ENCODE measurements around the gene SPON1. TPM values are rescaled to one million over a fixed set of nuclear protein-coding genes. Genes with fewer than 3 reads are reported as not detected.
"Not testable (repeated sequence)": the region's sequence is repeated elsewhere in the genome, so short reads cannot be mapped to it uniquely, and the experiment has no call there.

SPON1 gene
- total RNA-seq, 4 donors from 2014 or later, result 80.2 to 141 (median 103) TPM

DNA sequence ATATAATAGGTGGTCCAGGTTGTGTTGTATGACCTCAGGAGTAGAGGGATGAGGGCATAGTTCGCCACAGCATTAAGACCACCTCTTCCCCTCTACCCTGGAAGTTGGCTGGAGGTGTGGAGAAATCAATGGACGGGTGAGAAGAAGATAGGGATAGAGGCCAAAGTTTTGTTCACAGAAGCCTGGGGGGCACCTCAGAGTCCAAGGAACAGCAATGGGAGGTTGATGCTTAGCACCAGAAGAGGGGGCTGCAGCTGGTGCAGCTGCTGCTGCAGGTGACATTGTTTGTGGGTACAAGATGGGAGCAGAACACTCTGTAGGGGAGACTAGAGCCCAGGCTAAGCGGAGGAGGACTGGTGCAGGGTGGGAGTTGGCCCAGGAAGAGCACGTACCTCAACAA, 31.2 kb upstream of the SPON1 start:
- no peak for ATAC-seq (ENCODE audit: low FRiP score)
- no peak for DNase-seq (ENCODE audit: low spot score)
- TF ChIP-seq, protein P1, sequence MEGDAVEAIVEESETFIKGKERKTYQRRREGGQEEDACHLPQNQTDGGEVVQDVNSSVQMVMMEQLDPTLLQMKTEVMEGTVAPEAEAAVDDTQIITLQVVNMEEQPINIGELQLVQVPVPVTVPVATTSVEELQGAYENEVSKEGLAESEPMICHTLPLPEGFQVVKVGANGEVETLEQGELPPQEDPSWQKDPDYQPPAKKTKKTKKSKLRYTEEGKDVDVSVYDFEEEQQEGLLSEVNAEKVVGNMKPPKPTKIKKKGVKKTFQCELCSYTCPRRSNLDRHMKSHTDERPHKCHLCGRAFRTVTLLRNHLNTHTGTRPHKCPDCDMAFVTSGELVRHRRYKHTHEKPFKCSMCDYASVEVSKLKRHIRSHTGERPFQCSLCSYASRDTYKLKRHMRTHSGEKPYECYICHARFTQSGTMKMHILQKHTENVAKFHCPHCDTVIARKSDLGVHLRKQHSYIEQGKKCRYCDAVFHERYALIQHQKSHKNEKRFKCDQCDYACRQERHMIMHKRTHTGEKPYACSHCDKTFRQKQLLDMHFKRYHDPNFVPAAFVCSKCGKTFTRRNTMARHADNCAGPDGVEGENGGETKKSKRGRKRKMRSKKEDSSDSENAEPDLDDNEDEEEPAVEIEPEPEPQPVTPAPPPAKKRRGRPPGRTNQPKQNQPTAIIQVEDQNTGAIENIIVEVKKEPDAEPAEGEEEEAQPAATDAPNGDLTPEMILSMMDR (IDR thresholded peaks at IDR 0.05), result no peak

DNA sequence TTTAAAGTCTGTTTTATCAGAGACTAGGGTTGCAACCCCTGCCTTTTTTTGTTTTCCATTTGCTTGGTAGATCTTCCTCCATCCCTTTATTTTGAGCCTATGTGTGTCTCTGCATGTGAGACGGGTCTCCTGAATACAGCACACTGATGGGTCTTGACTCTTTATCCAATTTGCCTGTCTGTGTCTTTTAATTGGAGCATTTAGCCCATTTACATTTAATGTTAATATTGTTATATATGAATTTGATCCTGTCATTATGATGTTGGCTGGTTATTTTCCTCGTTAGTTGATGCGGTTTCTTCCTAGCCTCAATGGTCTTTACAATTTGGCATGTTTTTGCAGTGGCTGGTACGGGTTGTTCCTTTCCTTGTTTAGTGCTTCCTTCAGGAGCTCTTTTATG, 25.4 kb upstream of the SPON1 start:
- not testable (repeated sequence) for ATAC-seq (ENCODE audit: low FRiP score); DNase-seq (ENCODE audit: low spot score)

DNA sequence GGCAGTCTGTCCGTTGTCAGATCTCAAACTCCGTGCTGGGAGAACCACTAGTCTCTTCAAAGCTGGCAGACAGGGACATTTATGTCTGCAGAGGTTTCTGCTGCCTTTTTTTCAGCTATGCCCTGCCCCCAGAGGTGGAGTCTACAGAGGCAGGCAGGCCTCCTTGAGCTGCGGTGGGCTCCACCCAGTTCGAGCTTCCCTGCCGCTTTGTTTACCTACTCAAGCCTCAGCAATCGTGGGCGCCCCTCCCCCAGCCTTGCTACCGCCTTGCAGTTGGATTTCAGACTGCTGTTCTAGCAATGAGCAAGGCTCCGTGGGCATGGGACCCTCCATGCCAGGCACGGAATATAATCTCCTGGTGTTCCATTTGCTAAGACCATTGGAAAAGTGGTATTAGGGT, 23.7 kb upstream of the SPON1 start:
- not testable (repeated sequence) for ATAC-seq (ENCODE audit: low FRiP score); DNase-seq (ENCODE audit: low spot score)

DNA sequence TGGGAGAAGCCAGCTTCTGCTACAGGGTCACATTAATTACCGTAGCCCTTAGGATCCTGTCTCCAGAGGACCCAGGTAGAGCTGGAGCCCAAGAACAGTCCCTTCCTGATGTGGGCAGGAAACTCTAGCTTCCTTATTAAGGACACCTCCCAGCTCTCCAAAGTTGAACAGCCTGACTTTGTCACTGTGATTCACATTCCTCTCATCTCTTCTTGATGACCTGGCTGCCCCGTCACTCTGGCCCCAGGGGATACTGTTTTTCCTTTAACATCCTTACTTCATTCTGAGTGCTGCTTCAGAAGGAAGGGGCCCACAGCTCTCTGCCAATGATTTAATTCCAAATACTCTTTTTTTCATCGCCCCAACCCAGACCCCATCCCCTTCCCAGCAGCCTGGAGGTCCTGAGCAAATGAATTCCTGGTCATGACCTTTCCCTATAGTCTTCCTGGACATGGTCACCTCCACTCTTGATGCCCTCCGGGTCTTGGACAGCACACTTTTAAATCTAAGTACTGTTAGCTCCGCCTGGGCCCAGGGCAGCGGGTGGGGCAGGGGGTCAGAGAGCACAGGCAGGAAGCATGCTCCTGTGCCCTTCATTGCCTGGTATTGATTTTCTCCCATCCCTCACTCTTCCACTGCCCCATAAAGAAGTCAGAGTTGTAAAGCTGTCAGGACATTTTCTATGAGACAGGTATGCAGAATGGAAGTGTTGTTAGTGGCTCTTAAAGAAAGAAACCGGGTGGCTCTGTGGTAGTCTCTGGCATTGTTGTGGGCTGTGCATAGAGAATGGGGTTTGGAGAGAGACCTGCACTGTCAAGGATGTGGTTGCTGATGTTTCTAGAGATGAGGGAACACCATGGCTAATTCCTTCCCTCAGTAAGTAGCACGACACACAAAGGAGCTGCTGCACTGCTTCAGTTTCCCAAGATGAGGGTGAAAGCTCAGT, 22.3 kb upstream of the SPON1 start:
- ATAC-seq (ENCODE audit: low FRiP score), result no peak
- no peak for DNase-seq (ENCODE audit: low spot score)
- TF ChIP-seq, protein P1 (IDR thresholded peaks at IDR 0.05), result no peak

DNA sequence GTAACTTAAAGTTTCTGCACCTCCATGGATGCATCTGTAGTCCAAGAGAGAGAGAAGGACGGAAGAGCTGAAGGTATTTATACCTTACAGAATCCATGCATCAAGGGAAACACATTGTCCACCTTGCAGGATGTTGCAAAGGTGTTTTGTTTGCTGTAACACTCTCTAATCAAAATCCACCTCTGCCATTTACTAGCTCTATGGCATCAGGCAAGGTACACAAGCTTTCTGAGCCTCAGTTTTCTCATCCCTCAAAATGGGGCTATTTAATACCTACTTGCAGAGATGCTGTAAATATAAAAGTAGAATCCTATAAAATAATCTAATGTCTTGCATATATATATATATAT, 21.6 kb upstream of the SPON1 start:
- no peak for ATAC-seq (ENCODE audit: low FRiP score)
- TF ChIP-seq, protein P1 (IDR thresholded peaks at IDR 0.05), result no peak
- DNase-seq (ENCODE audit: low spot score), result no peak

DNA sequence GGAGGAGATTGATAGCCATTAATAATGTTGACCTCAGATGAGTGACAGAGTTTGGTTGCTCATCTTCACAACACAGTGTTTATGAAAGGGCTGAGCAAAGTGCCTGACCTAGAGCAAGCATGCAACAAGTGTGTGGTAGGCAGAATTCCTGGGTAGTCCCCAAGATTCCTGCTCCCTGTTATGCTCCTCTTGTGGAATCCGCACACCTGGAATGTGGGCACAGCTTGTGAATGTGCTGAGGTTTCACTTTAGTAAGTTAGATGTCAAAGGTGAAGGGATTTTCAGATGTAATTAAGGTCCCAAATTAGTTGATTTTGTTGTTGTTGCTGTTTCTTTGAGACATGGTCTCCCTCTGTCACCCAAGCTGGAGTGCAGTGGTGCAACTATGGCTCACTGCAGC, 20.7 kb upstream of the SPON1 start:
- TF ChIP-seq, protein P1 (IDR thresholded peaks at IDR 0.05), result no peak
- no peak for DNase-seq (ENCODE audit: low spot score)
- no peak for ATAC-seq (ENCODE audit: low FRiP score)

DNA sequence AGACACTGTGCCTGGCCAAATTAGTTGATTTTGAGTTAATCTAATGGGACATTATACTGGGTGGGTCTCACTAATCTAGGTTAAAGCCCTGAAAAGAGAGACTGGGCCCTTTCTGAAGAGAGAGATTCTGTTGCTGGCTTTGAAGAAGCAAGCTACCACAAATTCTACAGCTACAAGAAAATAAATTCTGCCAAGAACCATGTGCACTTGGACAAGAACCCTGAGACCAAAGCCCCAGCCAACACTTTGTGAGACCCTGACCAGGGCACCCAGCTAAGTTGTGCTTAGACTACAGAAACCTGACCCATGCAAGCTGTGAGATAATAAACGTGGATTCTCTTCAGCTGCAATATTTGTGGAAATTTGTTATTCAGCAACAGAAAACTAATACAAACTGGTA, 20.1 kb upstream of the SPON1 start:
- TF ChIP-seq, protein P1 (IDR thresholded peaks at IDR 0.05), result no peak
- DNase-seq (ENCODE audit: low spot score) (no peak), ATAC-seq (ENCODE audit: low FRiP score) (no peak)

DNA sequence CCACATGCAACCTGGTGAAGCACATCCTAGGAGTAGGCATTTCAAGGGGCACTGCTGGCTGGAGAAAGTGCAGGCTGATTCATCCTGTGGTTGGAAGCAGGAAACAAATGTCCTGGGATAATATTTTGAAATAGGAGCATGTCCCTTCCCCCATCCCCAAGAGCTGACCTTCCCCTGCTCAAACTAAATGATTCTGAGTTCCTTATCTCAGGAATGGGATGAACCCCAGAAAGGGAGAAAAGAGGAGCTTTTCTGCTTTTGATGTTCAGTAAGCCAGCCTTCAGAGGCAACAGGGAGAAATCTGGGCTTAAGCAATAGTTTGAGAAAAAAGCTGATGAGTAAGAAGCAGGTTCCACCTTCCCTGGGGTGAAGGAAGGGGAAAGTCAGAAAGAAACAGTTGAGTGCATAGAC, 19.5 kb upstream of the SPON1 start:
- DNase-seq (ENCODE audit: low spot score) (no peak), ATAC-seq (ENCODE audit: low FRiP score) (peak; percentile 70)
- TF ChIP-seq, protein P1 (IDR thresholded peaks at IDR 0.05), result no peak
